ENCODE results near the gene DR1.

DR1 gene

GRCh38 chr1:93394514-93394913 is 48.8 kb downstream of the DR1 start:
- DNase-seq (ENCODE audit: low read depth) = no peak

- no peak for DNase-seq (ENCODE audit: low read depth)
Measured at GRCh38 chr1:93395195-93395594, 49.5 kb downstream of the DR1 start.

GRCh38 chr1:93399781-93400180 is 54.1 kb downstream of the DR1 start:
- DNase-seq (ENCODE audit: low read depth) = no peak

GRCh38 chr1:93408203-93408602 is 62.5 kb downstream of the DR1 start:
- DNase-seq (ENCODE audit: low read depth) = no peak

GRCh38 chr1:93411000-93411399 is 65.3 kb downstream of the DR1 start:
- DNase-seq (ENCODE audit: low read depth) = no peak

- DNase-seq (ENCODE audit: low read depth) = no peak
Measured at GRCh38 chr1:93414749-93415148, 69.0 kb downstream of the DR1 start.

- DNase-seq (ENCODE audit: low read depth) = no peak
Measured at GRCh38 chr1:93415296-93415695, 69.6 kb downstream of the DR1 start.

GRCh38 chr1:93416183-93416582 is 70.5 kb downstream of the DR1 start:
- DNase-seq (ENCODE audit: low read depth) = no peak

All from activated T-cell treated with anti-CD3 and anti-CD28 coated beads for 1 hour (primary cell).